Measurements from ENCODE around the gene PLEKHF1.

GRCh38 chr19:29714371-29714952 is 49.2 kb downstream of the PLEKHF1 start:
- TF ChIP-seq CTCF (IDR thresholded peaks at IDR 0.05) (no peak), POLR2A (IDR thresholded peaks at IDR 0.05) (no peak), POLR2AphosphoS5 (IDR thresholded peaks at IDR 0.05) (no peak), EP300 (IDR thresholded peaks at IDR 0.05) (no peak)
